Embryonic facial prominence (tissue), 1 donor: ENCODE measurements around the gene FARP2.

Experiments used
- DNase-seq: peaks from one replicate; pipeline ENCODE4 v3.0.0-alpha.2; 2016; ENCODE audit errors: extremely low spot score

FARP2 gene

GRCh38 chr2:241530571-241530970 lies 174.5 kb downstream of the FARP2 start:
- DNase-seq = no peak

- DNase-seq = no peak
These were observed 175.2 kb downstream of the FARP2 start for GRCh38 chr2:241531161-241531722.

GRCh38 chr2:241532168-241532567 lies 176.1 kb downstream of the FARP2 start:
- no peak for DNase-seq

- DNase-seq = no peak
These were observed 176.9 kb downstream of the FARP2 start for GRCh38 chr2:241532733-241533601.

- DNase-seq = no peak
These were observed 178.2 kb downstream of the FARP2 start for GRCh38 chr2:241534293-241534692.

GRCh38 chr2:241534701-241535375 lies 178.8 kb downstream of the FARP2 start:
- no peak for DNase-seq

GRCh38 chr2:241535871-241536655 lies 180.0 kb downstream of the FARP2 start:
- DNase-seq = no peak

- no peak for DNase-seq
These were observed 182.9 kb downstream of the FARP2 start for GRCh38 chr2:241538838-241539615.

- no peak for DNase-seq
These were observed 183.7 kb downstream of the FARP2 start for GRCh38 chr2:241539616-241540374.

GRCh38 chr2:241540401-241540770 lies 184.3 kb downstream of the FARP2 start:
- DNase-seq = no peak

- no peak for DNase-seq
These were observed 184.9 kb downstream of the FARP2 start for GRCh38 chr2:241540771-241541561.

- no peak for DNase-seq
These were observed 185.6 kb downstream of the FARP2 start for GRCh38 chr2:241541564-241542277.

GRCh38 chr2:241542278-241542605 lies 186.2 kb downstream of the FARP2 start:
- no peak for DNase-seq
